Medulla oblongata (tissue), 1 donor: ENCODE data around the gene B3GNT2.

Experiments
- DNase-seq: peaks from one replicate; pipeline ENCODE4 v3.0.0-alpha.2; 2015; ENCODE audit errors: extremely low spot score

The B3GNT2 gene

GRCh38 chr2:62203459-62203858, 7.5 kb downstream of the B3GNT2 start:
- no peak for DNase-seq

GRCh38 chr2:62204998-62205496, 9.1 kb downstream of the B3GNT2 start:
- no peak for DNase-seq

GRCh38 chr2:62205554-62205953, 9.6 kb downstream of the B3GNT2 start:
- no peak for DNase-seq

GRCh38 chr2:62206024-62206423, 10.1 kb downstream of the B3GNT2 start:
- DNase-seq, result no peak

GRCh38 chr2:62207491-62207890, 11.6 kb downstream of the B3GNT2 start:
- DNase-seq, result no peak

GRCh38 chr2:62208074-62208757, 12.3 kb downstream of the B3GNT2 start:
- no peak for DNase-seq

GRCh38 chr2:62208758-62209114, 12.8 kb downstream of the B3GNT2 start:
- DNase-seq, result no peak

GRCh38 chr2:62209427-62209991, 13.6 kb downstream of the B3GNT2 start:
- no peak for DNase-seq

- no peak for DNase-seq
Measured at GRCh38 chr2:62215306-62216064, 19.6 kb downstream of the B3GNT2 start.

- no peak for DNase-seq
Measured at GRCh38 chr2:62216113-62216512, 20.2 kb downstream of the B3GNT2 start.

GRCh38 chr2:62216616-62217015, 20.7 kb downstream of the B3GNT2 start:
- DNase-seq, result no peak

- DNase-seq, result no peak
Measured at GRCh38 chr2:62217421-62217820, 21.5 kb downstream of the B3GNT2 start.

- no peak for DNase-seq
Measured at GRCh38 chr2:62217970-62218369, 22.1 kb downstream of the B3GNT2 start.

- DNase-seq, result no peak
Measured at GRCh38 chr2:62219407-62220159, 23.7 kb downstream of the B3GNT2 start.

- no peak for DNase-seq
Measured at GRCh38 chr2:62221141-62221540, 25.2 kb downstream of the B3GNT2 start.

GRCh38 chr2:62222171-62222570, 26.3 kb downstream of the B3GNT2 start:
- no peak for DNase-seq

GRCh38 chr2:62222674-62223073, 26.8 kb downstream of the B3GNT2 start:
- no peak for DNase-seq

- DNase-seq, result no peak
Measured at GRCh38 chr2:62224976-62225375, 29.1 kb downstream of the B3GNT2 start.

- DNase-seq, result no peak
Measured at GRCh38 chr2:62227386-62228075, 31.6 kb downstream of the B3GNT2 start.

GRCh38 chr2:62229082-62229605, 33.2 kb downstream of the B3GNT2 start:
- DNase-seq, result no peak

- no peak for DNase-seq
Measured at GRCh38 chr2:62231541-62231940, 35.6 kb downstream of the B3GNT2 start.
